Measurements from ENCODE around the gene PELI3. TPM values are rescaled to one million over a fixed set of nuclear protein-coding genes. Genes with fewer than 3 reads are reported as not detected.
"Not testable (repeated sequence)": the region's sequence is repeated elsewhere in the genome, so short reads cannot be mapped to it uniquely, and the experiment has no call there.

The PELI3 gene
- total RNA-seq, 2 experiments from 2014 or later, result 4.3 to 8.1 TPM

DNA sequence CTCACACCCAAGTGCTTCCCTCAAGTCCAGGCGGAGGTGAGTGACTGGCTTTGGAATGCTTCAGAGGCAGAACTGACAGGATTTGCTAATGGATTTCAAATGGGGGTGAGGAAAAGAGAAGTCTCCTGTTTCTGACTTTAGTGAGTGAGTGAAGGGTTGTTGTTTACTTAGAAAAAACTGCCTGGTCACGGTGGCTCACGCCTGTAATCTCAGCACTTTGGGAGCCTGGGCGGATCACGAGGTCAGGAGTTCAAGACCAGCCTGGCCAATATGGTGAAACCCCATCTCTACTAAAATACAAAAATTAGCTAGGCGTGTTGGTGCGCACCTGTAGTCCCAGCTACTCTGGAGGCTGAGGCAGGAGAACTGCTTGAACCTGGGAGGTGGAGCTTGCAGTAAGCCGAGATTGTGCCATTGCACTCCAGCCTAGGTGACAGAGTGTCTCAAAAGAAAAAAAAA is 34.8 kb upstream of the PELI3 start:
- peaks cover 33% of the 10 kb centered on the region for H3K36me3 ChIP-seq (ENCODE audit: insufficient read depth, low read length)
- H3K4me1 ChIP-seq (ENCODE audit: insufficient read depth, low read length, poor library complexity, severe bottlenecking); H3K4me3 ChIP-seq (ENCODE audit: low read depth, low read length, poor library complexity, severe bottlenecking); DNase-seq (ENCODE audit: low spot score); H3K27ac ChIP-seq (ENCODE audit: low read depth, low read length, poor library complexity, severe bottlenecking); CTCF ChIA-PET (ENCODE audit: unreplicated experiment); H3K9me2 ChIP-seq (ENCODE audit: insufficient read depth, low read length); H4K20me1 ChIP-seq (ENCODE audit: insufficient read depth, low read length); H3K4me2 ChIP-seq (ENCODE audit: low read length); POLR2A ChIA-PET; H3K79me2 ChIP-seq (ENCODE audit: insufficient read depth, low read depth, low read length); BruUV-seq (replicated peaks); H2AFZ ChIP-seq (ENCODE audit: low read length); H3K9me3 ChIP-seq (ENCODE audit: low read length): not testable (repeated sequence)
- intact Hi-C loops (cut with micrococcal nuclease; ENCODE audit: unreplicated experiment), result loop anchor here (2.0 kb wide), 1 partner anchor 45 kb away; no protein-coding TSS in a partner anchor

DNA sequence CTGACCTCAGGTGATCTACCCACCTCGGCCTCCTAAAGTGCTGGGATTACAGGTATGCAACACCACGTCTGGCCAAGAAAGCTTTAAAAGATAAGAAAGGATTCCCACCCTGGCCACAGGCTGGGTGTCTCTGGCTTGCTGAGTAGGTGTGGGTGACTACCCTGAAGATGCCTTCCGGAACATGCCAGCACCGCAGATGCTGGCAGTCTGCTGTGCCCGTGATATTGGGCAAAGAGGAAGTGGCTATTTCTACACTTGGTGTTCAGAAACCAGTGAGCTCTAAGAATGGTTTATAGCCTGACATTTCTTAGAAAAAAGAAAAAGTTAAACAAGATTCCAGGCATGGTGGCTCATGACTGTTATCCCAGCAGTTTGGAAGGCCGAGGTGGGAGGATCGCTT is 34.1 kb upstream of the PELI3 start:
- Histone ChIP-seq H3K4me2 (ENCODE audit: low read length) (no peak overlapping the region), H3K9me3 (ENCODE audit: low read length) (no peaks in the 10 kb centered on the region), H3K79me2 (ENCODE audit: insufficient read depth, low read depth, low read length) (peaks cover 5% of the 10 kb centered on the region; the same call in 1 of the 2 replicates), H4K20me1 (ENCODE audit: insufficient read depth, low read length) (no peaks in the 10 kb centered on the region), H2AFZ (ENCODE audit: low read length) (no peak overlapping the region), H3K4me1 (ENCODE audit: insufficient read depth, low read length, poor library complexity, severe bottlenecking) (peaks cover 5% of the 10 kb centered on the region), H3K27ac (ENCODE audit: low read depth, low read length, poor library complexity, severe bottlenecking) (no peak overlapping the region), H3K36me3 (ENCODE audit: insufficient read depth, low read length) (peaks cover 36% of the 10 kb centered on the region), H3K4me3 (ENCODE audit: low read depth, low read length, poor library complexity, severe bottlenecking) (no peak overlapping the region), H3K9me2 (ENCODE audit: insufficient read depth, low read length) (no peaks in the 10 kb centered on the region)
- TF ChIP-seq, protein P1, sequence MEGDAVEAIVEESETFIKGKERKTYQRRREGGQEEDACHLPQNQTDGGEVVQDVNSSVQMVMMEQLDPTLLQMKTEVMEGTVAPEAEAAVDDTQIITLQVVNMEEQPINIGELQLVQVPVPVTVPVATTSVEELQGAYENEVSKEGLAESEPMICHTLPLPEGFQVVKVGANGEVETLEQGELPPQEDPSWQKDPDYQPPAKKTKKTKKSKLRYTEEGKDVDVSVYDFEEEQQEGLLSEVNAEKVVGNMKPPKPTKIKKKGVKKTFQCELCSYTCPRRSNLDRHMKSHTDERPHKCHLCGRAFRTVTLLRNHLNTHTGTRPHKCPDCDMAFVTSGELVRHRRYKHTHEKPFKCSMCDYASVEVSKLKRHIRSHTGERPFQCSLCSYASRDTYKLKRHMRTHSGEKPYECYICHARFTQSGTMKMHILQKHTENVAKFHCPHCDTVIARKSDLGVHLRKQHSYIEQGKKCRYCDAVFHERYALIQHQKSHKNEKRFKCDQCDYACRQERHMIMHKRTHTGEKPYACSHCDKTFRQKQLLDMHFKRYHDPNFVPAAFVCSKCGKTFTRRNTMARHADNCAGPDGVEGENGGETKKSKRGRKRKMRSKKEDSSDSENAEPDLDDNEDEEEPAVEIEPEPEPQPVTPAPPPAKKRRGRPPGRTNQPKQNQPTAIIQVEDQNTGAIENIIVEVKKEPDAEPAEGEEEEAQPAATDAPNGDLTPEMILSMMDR (conservative IDR thresholded peaks at IDR 0.05; ENCODE audit: low read length), result no peak
- no peak for TF ChIP-seq EZH2phosphoT487 (IDR thresholded peaks at IDR 0.05; ENCODE audit: borderline replicate concordance, low read depth, low read length)
- no TSS peak for BruUV-seq (replicated peaks)
- CTCF ChIA-PET (ENCODE audit: unreplicated experiment), result no interaction called here
- intact Hi-C loops (cut with micrococcal nuclease; ENCODE audit: unreplicated experiment), result no loop called here
- no peak for DNase-seq (ENCODE audit: low spot score)
- POLR2A ChIA-PET, result no interaction called here

DNA sequence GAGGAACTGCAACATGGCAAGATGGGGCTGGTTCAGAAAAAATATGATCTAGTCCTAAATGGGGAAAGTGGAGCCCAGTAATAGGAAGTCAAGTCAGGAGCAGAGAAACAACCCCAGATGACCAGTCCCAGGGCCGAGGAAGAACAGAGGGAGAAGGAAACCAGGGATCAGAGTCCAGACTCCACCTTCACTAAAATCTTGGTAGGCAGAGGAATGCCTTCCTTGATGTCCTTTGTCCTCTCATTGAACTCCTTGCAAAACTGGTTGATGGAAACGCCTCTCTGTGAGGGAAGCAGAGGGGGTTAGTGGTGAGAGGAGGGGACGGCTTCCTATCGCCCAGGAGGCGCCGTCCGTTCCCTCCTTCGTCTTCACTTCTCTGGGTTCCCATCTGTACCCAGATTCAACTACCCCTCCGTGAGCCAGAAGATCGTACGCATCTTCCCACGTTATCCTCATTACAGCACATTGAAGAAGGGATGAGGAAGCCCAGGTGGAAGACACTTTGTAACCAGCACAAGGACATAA is 28.7 kb upstream of the PELI3 start:
- CTCF ChIA-PET (ENCODE audit: unreplicated experiment), result interaction anchor here (1.0 to 1.2 kb wide), 3 partner anchors 41 to 108 kb away, joined by 3 read pairs; partner anchors contain the start of gene ZDHHC24
- peaks cover 11% of the 10 kb centered on the region; the same call in 1 of the 2 replicates for H3K79me2 ChIP-seq (ENCODE audit: insufficient read depth, low read depth, low read length)
- BruUV-seq (replicated peaks), result no TSS peak
- peak overlapping the region; percentile 90 for H3K4me3 ChIP-seq (ENCODE audit: low read depth, low read length, poor library complexity, severe bottlenecking)
- H3K9me2 ChIP-seq (ENCODE audit: insufficient read depth, low read length), result no peaks in the 10 kb centered on the region
- peak overlapping the region; percentile 79 for H3K4me2 ChIP-seq (ENCODE audit: low read length)
- TF ChIP-seq EZH2phosphoT487 (IDR thresholded peaks at IDR 0.05; ENCODE audit: borderline replicate concordance, low read depth, low read length), result no peak
- TF ChIP-seq, protein P1 (conservative IDR thresholded peaks at IDR 0.05; ENCODE audit: low read length), result no peak
- intact Hi-C loops (cut with micrococcal nuclease; ENCODE audit: unreplicated experiment), result no loop called here
- no peaks in the 10 kb centered on the region for H4K20me1 ChIP-seq (ENCODE audit: insufficient read depth, low read length)
- H3K27ac ChIP-seq (ENCODE audit: low read depth, low read length, poor library complexity, severe bottlenecking), result peak overlapping the region; percentile 52
- POLR2A ChIA-PET, result interaction anchor here (1.2 to 1.3 kb wide), 2 partner anchors 42 to 52 kb away, joined by 4 to 5 read pairs; partner anchors contain the start of gene DPP3
- peaks cover 8% of the 10 kb centered on the region for H3K4me1 ChIP-seq (ENCODE audit: insufficient read depth, low read length, poor library complexity, severe bottlenecking)
- no peaks in the 10 kb centered on the region for H3K9me3 ChIP-seq (ENCODE audit: low read length)
- DNase-seq (ENCODE audit: low spot score), result no peak
- H3K36me3 ChIP-seq (ENCODE audit: insufficient read depth, low read length), result peaks cover 29% of the 10 kb centered on the region
- H2AFZ ChIP-seq (ENCODE audit: low read length), result peak overlapping the region; percentile 65
